Islet precursor cell (in vitro differentiated cells): ENCODE data around the gene TMEM47.

ENCODE experiments used
- DNase-seq: peaks from one replicate; pipeline ENCODE4 v3.0.0-alpha.2; 2018

Gene TMEM47

DNA sequence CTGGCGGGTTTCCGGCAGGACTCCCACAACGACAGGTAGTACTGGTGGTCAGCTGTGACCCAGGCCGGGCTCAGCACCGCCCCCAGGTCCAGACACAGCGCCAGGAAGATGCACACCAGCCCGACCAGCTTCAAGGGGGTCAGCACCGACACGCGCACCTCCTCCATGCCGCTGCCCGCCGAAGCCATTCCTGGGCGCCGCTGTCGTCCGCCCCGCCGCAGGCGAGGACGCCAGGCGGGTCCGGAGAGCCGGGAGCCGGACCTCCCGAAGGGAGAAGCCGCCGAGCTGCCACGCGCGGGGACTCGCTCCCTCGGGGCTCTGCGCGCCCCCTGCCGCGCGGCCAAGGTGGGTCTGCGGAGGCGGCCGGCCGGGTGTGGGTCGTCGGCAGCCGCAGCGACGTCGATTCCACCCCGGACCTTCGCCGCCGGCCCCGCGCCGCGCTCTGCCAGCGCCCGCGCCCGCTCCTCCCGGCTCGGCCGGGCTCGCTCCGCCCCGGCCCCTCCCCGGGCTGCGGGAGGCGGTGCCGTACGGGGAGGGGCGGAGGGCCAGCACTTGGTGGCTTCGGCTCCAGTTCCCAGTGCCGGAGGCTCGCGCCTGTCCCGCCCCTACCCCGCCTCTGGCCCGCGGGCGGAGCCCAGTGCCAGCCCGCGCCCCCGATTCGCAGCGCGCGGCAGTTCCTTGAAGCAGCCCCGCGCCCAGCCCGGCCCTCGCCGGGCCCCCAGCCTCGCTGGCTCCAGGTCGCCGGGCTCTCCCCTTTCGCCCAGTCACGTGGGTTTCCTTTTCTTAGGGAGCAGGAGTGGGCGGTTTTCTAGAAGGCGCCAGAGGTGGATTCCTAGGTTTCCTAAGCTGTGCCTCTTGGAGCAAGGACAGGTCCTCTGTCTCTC is at the start of gene TMEM47:
Gene TMEM47 (minus strand): TSS at position 444 of the 884 bp plus-strand sequence. CDS start 256 bp downstream, at position 188.
- DNase-seq = peak; percentile 95

DNA sequence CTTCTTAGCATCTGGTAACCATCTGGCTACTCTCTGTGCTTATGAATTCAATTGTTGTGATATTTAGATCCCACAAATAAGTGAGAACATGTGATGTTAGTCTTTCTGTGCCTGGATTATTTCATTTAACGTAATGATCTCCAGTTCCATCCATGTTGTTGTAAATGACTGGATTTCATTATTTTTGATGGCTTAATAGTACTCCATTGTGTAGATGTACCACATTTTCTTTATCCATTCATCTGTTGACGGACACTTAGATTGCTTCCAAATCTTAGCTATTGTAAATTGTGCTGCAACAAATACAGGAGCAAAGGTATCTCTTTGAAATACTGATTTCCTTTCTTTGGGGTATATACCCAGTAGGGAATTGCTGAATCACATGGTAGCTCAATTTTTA is 30.0 kb upstream of the TMEM47 start:
- DNase-seq = no peak

DNA sequence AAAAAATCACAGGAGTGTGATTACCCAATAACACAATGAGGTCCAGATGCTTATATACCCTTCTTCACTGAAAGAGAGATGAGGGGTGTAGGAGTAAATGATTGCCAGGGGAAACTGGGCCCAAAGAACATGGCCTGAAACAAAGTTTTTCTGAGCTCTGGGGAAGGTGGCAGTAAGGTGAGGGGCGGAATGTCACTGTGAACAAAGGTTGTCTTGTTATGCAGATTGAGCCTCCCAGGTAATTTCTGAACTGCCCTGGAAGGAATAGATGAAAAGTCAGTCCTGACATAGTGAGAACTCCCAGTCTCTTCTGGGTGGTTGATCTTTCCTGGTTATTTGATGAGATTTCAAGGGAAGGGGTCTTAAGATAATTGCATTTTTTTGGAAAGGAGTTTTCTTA is 2.5 kb upstream of the TMEM47 start:
- DNase-seq = no peak

DNA sequence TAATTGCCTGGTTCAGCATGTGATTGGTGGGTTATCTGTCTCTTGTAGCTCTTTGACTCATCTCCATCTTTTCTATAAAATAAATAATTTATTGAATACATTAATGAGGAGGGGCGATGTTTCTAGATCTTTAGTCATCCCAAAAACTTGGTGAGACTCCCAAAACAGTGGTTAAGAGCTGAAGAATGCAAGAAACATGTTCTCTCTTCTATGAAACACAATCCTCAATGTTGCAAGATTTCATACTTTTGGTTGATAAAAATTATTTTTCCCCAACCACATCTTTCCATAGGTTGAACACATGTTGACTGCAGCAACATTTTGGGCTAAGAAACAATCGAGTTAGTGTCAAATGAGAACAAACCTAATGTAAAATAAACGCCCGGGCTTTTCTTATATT is 1.2 kb upstream of the TMEM47 start:
- no peak for DNase-seq

DNA sequence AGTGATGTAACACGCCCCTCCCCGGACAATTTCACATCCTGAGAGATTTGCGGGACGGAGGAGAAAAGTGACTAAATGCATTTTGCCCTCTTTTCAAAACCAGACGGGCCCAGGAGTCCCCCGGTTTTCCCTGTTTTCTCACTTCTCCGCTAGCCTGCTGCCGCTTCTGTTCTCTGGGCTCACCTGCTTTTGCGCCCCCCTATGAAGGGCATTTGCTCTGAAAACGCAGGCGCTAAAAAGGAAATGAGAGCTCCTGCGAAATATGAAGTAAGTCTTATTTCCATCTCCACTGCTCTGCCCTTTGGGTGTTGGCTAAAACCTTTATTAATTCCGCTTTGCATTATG is 613 bp upstream of the TMEM47 start:
- no peak for DNase-seq

DNA sequence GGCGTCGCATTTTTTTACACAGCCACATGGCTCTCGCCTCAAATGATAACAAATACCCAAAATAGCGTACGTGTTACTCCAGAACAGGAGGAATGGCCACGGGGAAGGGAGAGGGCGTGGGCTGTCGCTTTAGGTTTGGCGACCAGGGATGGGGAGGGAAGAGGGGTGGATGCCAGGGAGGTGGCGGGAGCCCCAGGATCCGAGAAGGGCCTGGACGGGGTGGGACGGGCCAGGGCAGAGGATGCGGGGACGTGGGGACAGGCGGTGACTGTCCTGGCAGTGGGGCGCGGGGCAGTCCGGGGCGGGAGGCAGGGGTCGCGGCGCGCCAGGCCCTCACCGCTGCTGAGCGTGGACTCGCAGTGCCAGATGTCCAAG is 631 bp downstream of the TMEM47 start:
- no peak for DNase-seq

DNA sequence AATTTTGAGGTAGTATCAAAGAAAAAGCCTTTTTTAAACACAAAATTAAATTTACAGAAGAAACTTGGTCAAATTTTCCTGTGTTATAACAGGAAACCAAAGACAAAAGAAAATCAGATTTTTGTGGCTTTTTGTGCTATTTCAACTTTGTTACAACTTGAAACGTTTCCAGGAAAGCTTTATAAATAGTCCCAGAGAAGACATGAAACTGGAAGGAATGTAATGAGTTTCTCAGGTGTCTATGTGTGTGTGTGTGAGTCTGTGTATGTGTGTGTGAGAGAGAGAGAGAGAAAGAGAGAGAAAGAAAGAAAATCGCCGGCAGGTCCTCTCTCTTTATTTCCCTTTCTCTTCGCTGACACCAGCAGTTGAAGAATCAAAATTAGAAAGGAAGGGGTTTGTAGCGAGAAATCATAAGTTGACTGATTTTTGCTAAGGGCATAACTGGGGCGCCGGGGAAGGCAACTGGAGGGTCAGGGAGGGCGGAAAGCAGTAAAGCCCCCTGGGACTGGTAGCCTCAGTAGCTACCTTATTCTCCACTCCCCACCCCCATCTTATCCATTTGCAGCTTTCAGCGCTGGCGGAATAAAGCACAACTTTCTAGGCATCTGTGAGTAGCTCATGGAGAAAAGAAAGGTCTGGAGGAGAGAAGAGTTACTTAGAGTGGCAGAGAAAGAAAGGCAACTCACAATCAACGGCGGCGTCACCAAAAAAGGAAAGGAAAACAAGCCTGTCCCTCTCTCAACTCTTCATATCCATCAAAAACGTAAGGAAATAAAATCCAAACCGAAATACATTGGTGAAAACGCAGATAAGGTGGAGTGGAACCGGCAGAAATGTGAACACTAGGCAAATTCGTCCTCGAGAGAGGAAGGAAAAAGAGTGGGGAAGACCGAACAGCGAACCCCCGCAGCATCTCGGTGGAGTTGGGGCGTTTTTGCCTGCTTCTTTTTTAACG is 1.3 kb downstream of the TMEM47 start:
- DNase-seq = peak; percentile 55

DNA sequence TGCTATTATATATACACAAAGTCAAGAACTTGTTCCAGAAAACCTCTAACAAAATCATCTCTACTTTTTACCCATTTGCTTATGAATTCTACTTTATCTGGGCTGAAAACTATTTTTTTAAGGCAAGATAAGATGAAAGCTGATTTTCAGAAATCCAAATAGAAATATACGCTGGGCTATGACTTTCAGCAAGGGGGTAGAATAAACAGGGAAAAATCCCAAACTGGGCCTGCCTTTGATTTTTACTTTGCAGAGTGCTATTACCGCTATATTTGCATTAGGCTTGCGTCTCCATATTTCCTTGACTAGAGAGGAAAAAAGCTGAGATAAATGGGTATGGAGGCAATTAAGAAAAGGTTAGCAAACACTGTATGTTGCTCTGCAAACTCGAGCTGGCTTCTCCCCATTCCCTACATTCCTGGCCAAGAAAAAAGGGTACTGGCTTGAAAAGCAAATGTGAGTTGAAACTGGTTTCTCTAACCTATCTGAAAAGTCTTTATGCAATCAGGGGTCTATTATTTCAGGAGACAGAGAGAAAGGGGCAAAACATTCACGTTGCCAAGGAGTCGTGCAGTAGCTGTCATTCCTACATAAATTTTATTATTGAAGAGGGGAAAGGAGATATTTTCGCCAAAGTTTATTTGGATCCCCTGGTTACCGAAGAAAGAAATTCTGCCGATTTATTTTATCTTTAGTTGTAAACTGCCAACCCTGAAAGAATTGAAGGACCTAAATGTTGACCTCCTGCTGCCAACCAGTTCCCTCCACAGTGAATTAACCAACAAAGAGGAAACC is 2.2 kb downstream of the TMEM47 start:
- DNase-seq = no peak

DNA sequence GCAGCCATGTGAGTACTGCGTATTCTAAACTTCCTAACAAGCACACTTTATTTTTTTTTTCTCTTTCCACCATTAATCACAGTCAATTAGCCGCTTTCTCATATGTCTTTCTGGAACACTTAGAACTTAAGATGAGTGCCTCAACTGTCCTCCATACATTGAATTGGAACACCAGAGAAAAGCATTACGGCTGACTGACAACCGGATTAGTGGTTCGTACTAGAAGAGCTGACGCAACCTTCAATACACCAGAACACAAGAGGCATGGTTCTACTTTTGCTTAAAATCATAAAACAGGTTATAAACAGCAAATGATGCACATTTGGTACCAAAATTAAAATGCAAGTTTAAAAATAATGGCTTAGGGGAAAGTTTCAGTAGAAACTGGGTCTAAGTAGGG is 3.3 kb downstream of the TMEM47 start:
- no peak for DNase-seq

DNA sequence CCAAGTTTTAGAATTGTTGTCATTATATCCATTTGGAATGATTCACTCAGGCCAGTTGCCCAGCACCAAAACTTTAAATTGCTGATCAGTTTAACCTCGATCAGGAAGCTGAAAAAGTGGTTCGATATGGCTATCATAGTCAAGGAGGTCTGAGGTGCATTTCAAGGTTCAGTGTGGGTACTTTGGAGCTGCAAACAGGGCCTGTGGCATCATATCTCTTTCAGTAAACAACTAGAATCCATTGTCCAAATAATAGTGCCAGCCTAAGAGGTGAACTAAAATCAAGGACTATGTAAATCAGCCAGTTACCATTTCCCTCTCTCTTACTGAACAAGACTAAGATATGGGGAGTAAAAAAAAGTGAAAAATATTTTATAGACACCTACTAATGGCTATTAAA is 14.2 kb downstream of the TMEM47 start:
- DNase-seq = no peak

DNA sequence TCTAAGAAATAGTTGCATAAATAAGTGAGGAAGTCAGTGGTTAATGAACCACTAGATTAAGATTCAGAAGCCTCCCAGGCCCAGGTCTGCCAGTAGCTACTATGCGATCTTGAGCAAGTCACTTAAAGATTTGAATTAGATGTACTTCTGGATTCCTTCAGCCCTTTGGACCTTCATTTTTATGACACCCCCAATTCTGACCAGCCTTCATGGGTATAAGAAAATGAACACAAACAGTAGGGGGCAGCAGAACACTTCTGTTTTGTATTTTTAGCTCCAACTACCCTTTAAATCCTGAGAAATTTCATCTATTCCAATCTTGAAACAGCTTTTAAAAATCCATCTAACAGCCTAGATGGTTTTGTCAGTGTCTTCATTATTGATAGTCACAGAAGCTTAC is 19.0 kb downstream of the TMEM47 start:
- no peak for DNase-seq

DNA sequence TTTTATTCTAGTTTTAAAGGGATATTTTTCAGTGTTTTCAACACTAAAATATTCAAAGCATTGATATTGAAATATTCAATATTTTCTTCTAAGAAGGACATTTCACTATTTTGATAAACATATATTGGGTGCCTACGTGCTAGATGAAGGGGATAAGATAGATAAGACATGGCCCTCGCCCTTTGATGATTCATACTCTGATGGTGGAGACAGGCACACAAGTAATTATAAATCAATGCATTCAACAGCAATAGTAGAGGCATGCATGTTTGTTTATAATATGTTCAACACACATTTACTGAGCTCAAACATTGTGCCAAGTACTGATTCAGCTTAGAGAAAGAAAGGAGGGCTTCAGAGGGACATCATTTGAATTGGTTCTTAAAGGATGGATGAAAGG is 22.7 kb downstream of the TMEM47 start:
- DNase-seq = no peak

DNA sequence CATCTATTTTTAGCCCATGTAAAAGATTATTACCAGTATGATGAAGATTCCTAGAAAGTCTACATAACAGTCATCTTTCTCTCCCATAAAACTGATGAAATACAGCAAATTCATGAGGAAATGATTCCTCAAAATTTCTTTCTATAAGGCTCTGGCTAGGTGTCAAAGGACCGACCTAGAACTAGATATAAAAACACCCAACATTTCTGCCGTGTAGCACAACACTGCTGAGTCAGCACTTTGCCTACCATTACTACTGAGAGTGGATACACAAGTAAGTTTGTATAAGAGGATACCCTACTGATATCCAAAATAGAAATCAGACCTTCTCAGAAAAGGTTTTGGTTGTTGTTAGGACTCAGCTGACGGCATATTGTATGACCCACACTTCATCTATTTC is 24.7 kb downstream of the TMEM47 start:
- DNase-seq = no peak

DNA sequence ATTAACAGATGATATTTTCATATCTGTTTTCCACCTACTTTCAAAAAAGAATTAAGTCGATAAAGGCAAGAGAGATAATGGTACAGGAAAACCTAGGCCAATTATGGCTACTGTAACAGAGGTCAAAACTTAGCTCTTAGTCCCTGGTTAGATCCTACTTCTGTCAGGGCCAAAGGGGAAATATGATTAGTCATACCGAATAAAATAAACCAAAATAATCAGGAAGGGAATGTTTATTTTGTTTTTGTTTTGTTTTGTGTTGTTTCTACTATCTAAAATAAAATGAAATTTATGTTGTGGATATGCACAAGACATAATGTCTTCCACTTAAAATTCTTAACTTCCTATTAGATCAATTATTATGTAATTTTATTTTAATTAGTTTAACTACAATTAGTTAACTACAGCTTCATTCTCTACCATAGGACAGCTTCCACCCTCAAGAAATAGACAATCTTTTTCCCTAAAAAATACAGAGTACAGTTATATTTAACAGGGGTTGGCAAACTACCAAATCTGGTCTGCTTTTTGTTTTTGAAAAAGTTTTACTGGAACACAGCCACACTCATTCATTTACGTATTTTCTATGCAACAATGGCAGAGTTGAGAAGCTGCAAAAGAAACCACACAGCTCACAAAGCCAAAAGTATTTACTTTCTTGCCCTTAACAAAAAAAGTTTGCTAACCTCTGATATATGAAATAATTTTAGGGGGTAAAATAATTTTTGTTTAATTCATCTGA is 25.4 kb downstream of the TMEM47 start:
- no peak for DNase-seq

DNA sequence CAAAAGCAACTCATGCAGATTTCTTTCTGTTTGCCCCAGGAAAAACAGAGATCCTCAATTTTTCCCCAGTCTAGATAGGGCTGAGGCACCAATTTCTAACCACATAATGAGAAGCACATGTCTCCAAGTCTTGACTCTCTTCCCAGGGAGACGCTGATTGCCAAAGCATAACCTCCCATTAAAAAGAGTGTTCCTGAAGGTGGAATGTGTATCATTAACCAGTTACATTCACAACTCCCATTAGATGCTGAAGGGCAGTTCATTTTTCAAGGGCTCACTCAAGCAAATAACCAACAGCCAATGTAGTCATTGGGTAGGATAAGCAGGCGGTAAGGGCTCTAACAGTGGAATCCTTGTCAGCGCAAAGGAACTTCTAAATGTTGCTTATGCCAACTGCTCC is 27.5 kb downstream of the TMEM47 start:
- no peak for DNase-seq

DNA sequence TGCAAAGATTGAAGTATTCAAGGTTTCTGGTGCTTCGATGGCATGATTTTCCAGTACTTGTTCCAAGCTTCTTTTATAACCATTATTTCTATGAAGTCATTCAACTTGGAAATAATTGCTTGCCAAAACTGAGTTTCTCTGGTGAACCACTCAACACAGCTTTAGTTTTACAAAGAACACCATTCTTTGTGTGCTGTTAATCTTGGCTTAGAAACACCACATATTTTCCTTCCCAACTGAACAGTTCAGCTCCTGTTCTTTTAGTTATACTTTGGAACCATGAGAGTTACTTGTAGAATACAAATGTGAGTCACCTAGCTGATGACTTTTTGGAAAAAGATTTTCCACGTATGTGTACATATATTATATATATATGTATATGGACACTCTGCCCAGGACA is 32.7 kb downstream of the TMEM47 start:
- no peak for DNase-seq

DNA sequence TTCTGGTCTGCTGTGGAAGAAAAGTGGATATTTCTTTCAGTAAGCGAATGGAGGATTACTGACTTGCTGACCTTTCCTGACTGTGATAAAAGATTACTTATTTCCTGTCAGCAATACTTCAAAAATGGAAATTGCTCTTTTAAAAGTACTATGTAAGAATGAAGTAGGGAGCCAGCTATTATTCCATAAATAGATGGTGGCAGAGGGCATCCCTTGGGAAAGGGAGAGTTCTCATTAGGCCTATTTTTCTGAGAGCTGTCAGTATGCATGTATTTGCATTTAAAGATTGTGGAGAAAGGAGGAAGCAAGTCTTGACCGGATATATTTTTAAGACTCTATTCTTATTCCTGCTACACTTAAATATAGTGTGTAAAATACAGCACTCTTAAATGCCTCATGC is 37.2 kb downstream of the TMEM47 start:
- no peak for DNase-seq

DNA sequence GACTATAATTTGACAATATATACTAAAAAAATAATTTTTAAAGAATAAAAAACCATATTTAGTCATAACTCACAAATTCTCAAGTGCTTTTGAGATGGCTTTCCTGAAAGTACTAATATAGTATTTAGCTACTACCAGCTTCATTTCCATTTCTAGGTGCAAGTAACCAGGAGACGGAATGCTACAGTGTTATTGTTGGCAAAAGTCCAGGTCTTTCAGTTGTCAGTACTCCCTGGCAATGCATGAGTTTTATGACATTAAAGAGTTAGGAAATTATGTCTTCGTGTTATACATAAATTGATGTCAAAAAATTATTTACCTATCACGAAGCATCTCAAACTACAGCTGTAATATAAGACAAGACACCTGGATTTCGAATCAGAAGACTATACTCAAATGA is 45.0 kb downstream of the TMEM47 start:
- DNase-seq = no peak

DNA sequence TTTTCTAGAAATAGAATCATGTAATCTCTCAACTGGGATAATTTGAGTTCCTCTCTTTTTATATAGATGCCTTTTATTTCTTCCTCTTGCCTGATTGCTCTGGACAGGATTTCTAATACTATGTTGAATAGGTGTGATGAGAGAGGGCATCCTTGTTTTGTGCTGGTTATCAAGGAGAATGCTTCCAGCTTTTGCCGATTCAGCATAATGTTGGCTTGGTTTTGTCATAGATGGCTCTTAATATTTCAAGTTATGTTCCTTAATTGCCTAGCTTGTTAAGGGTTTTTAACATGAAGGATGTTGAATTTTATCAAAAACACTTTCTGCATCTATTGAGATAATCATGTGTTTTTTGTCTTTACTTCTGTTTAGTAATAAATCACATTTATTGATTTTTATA is 58.7 kb downstream of the TMEM47 start:
- no peak for DNase-seq

DNA sequence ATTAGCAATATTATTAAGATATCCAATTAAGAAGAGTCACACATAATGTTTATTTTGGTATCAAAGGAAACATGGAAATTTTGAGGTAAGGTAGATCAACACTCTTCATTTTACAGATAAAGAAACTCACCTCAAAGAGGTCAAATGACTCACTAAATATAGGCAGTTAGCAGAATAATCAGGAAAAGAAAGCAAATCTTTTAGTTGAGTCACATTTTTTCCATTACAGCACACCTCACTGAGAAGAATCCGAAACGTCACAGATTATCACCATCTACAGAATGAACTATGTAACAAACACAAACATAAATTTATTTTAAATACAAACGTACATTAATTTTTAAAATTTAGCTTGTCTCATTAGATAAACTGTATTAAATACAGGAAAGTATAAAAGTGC is 70.1 kb downstream of the TMEM47 start:
- no peak for DNase-seq

DNA sequence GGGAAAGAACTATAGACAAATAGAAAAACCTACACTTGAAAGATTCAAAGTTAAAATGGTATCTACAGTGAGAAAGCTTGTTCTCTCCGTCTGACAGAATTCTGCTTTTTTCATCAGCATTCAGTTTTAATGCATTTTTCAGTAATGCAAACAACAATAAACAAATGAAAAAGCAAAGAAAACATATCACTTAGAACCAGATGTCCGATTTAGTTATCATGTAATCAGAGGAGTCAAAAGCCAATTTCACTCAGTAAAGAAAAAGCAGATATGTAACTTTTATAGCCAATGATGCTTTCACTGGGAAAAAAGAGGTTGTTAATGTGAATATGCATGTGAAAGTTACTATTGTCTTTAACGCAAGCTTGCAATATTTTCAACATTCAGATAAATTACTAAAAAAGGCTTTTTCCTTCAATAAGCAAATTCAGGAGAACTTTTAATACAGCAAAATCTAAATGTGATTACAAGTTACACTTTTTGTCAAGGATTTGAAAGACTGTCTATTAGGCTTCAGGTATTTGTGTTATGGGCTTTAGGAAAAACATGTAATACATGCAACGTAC is 70.7 kb downstream of the TMEM47 start:
- DNase-seq = no peak

DNA sequence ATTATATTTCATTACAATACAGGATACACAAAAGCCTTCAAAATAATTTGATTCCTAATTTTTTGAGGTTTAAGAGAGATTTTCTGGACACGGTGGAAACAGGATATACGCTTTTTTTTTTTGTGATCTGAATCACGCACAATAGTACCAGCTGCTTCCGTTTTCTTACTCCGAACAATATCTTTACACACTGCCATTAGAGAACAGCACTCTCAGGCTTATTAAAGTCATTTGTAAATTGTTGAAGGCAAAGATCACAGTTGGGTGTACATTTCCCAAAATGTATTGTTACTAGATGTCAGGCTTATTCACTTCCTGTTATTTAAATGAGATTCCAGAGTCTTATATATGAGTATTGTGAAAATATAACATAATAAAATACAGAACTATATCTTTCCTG is 71.5 kb downstream of the TMEM47 start:
- no peak for DNase-seq
